GM12892 (cell line): ENCODE measurements around the gene EPB41L4A.

Experiments used
- POLR2A ChIP-seq: IDR thresholded peaks from 2 replicates; pipeline ENCODE4 v1.6.1; 2011; ENCODE audit warnings: low read depth, low read length, control low read depth
- POLR2AphosphoS5 ChIP-seq: IDR thresholded peaks from 2 replicates; pipeline ENCODE4 v1.6.1; 2011; ENCODE audit warnings: low read depth, low read length, control low read depth

DNA sequence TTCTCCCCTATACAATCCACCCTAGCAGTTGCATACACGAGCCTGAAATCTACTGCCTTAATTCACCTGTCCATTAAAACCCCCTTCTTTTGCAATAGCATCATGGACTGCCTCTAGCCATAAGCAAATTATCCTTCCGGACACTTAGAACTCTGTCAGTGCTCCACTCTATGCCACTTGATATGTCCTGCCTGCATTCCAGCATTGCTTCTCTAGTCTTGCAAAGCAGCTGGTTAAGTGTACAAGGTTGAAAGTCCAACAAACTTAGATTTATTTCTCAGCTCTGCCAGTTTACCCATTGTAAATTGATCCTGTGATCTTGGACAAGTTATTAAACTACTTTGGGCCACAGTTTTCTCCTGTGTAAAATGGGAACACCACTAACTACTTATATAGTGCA is 197.9 kb downstream of the EPB41L4A start:
- TF ChIP-seq POLR2AphosphoS5 (no peak), POLR2A (no peak)
